Measurements from ENCODE around the gene BRDT.
A peak's percentile ranks its signal among the peaks of the same experiment; 100 is the strongest.

The BRDT gene

DNA sequence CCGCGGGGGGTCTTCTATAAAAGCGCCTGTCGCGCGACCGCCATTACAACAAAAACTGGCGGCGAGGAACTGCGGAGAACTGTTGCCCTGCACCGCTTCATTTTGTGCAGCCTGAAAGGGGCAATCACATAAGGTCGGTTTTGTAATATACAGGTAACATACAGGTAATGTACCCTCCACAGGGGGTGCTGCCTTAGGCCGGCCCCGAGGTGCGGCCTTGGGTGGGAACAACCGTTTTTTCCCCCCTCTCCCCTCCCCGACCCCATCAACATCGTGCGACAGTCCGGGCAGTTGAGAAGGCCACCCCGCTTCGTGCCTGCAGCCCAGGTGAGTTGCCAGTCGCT lies at the start of gene BRDT:
TSS of gene BRDT (plus strand) at position 46 of the 344 bp plus-strand sequence. CDS start 13,354 bp downstream, outside the sequence.
- in situ Hi-C loops (cut with HindIII; ENCODE audit: low sequenced_read_pairs) = no loop called here
- no peak within 1 kb of the TSS for H3K4me3 ChIP-seq (ENCODE audit: low read depth, low read length)
- no peak for DNase-seq (ENCODE audit: low read depth, low spot score)
- TF ChIP-seq, protein P1, sequence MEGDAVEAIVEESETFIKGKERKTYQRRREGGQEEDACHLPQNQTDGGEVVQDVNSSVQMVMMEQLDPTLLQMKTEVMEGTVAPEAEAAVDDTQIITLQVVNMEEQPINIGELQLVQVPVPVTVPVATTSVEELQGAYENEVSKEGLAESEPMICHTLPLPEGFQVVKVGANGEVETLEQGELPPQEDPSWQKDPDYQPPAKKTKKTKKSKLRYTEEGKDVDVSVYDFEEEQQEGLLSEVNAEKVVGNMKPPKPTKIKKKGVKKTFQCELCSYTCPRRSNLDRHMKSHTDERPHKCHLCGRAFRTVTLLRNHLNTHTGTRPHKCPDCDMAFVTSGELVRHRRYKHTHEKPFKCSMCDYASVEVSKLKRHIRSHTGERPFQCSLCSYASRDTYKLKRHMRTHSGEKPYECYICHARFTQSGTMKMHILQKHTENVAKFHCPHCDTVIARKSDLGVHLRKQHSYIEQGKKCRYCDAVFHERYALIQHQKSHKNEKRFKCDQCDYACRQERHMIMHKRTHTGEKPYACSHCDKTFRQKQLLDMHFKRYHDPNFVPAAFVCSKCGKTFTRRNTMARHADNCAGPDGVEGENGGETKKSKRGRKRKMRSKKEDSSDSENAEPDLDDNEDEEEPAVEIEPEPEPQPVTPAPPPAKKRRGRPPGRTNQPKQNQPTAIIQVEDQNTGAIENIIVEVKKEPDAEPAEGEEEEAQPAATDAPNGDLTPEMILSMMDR (IDR thresholded peaks at IDR 0.05; ENCODE audit: low read depth, low read length) = no peak

DNA sequence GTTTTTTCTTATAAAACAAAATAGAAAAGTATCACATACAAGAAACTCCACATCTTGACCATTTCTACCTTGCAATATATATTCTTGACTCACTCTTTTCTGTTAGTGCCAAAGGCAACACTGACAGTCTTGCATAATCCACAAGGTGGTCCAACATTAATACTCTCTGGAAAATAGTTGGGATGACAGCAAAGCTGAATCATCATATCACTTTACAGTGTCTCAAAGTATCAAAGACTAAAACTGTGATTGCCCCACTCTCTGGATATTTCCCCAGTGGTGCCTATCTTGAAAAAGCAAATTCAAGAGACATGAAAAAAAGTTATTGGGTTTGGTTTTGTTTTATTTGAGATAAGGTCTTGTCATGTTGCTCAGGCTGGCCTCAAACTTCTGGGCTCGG lies 48.6 kb upstream of the BRDT start:
- DNase-seq (ENCODE audit: low read depth, low spot score) = peak; percentile 90
- in situ Hi-C loops (cut with HindIII; ENCODE audit: low sequenced_read_pairs) = no loop called here
- no peak overlapping the region for H3K4me3 ChIP-seq (ENCODE audit: low read depth, low read length)
- TF ChIP-seq, protein P1 (IDR thresholded peaks at IDR 0.05; ENCODE audit: low read depth, low read length) = no peak

DNA sequence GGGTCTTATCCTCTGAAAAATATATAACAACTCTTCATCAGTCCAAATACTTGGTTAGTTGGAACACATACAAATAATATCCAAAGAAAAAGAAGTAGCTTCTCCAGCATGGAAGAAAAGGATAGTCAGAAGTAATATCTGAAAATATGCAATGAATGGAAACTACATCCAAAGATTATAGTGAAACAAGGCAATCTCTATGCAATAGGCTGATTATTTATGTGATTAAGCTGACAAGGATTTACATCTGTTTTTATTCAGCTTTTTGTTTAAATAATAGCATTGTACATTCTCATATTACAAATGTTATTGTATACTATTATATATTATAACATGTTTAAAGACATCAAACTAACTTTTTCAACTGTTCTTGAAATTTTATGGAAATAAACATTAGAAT lies 48.0 kb upstream of the BRDT start:
- TF ChIP-seq, protein P1 (IDR thresholded peaks at IDR 0.05; ENCODE audit: low read depth, low read length) = no peak
- in situ Hi-C loops (cut with HindIII; ENCODE audit: low sequenced_read_pairs) = no loop called here
- DNase-seq (ENCODE audit: low read depth, low spot score) = no peak
- H3K4me3 ChIP-seq (ENCODE audit: low read depth, low read length) = no peak overlapping the region

DNA sequence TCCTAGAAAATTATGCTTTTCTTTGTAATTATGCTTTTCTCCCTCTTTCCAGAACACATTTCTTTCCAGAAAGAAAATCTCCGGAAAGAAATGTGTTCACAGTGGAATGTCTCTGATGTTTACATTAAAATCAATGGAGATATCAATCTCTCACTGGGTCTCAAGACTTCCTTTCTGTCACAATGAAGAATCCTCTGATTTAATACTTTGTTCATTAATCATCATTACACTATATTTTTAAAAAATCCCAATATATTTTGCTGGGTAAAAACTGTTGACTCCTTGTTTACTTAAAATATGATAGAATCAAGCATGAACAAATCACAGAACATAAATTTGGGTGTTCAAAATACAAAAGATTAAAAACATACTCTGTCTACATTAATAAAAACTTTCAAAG lies 36.9 kb upstream of the BRDT start:
- TF ChIP-seq, protein P1 (IDR thresholded peaks at IDR 0.05; ENCODE audit: low read depth, low read length) = no peak
- DNase-seq (ENCODE audit: low read depth, low spot score) = no peak
- H3K4me3 ChIP-seq (ENCODE audit: low read depth, low read length) = no peak overlapping the region
- in situ Hi-C loops (cut with HindIII; ENCODE audit: low sequenced_read_pairs) = no loop called here

DNA sequence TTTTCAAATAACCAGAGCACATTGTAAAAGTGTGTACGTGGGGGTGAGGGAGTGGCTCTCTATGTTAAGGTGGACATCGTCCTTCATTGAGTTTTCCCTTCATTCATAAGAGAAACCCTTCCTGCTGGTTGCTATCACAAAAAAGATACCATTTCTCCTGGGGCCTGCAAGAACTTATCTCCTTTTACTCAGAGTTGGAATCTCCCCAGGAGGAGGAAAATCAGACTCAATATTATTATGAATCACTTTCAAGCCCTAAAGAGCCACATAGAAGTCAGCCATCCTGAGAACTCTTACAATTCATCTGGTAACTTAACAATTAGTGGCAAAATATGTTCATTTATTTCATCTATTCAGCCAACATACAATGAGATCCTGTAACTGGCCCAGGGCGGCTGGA lies 36.2 kb upstream of the BRDT start:
- in situ Hi-C loops (cut with HindIII; ENCODE audit: low sequenced_read_pairs) = no loop called here
- no peak overlapping the region for H3K4me3 ChIP-seq (ENCODE audit: low read depth, low read length)
- no peak for DNase-seq (ENCODE audit: low read depth, low spot score)

DNA sequence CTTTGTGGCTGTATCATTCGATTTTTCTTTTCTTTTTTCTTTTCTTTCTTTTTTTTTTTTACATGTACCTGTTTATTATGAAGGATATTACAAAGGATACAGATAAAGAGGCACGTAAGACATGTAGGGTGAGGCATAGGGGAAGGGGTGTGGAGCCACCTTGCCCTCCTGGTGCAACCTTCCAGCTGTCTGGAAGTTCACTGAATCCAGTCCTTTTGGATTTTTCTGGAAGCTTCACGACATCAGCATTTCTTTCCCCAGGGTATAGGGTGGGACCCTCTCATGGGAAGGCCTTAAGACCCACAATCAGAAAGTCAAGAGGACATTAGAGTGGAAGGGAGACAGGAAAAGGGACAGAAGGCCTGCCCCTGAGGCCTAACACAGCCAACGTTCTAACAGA lies 33.2 kb upstream of the BRDT start:
- H3K4me3 ChIP-seq (ENCODE audit: low read depth, low read length) = no peak overlapping the region
- in situ Hi-C loops (cut with HindIII; ENCODE audit: low sequenced_read_pairs) = no loop called here
- TF ChIP-seq, protein P1 (IDR thresholded peaks at IDR 0.05; ENCODE audit: low read depth, low read length) = no peak
- no peak for DNase-seq (ENCODE audit: low read depth, low spot score)

More for the DNA sequence above, 36.2 kb upstream of the BRDT start:
- TF ChIP-seq, protein P1 (IDR thresholded peaks at IDR 0.05; ENCODE audit: low read depth, low read length) = no peak
